ENCODE data around the gene RXRA. TPM values are rescaled to one million over a fixed set of nuclear protein-coding genes. Genes with fewer than 3 reads are reported as not detected.

RXRA gene
- total RNA-seq, 1 experiment from 2014 or later, result 29.9 TPM

- Mint-ChIP-seq H3K4me3 (no peak overlapping the region), H3K27ac (no peak overlapping the region), H3K36me3 (ENCODE audit: insufficient read depth in 1 of 3, low read depth in 3 of 3) (no peaks in the 10 kb centered on the region), H3K4me1 (peaks cover 0 to 18% of the 10 kb centered on the region in 2 experiments; a peak in 2 of 4 replicates), H3K9me3 (no peaks in the 10 kb centered on the region), H3K27me3 (ENCODE audit: low read depth) (no peaks in the 10 kb centered on the region; the same call in 1 of the 2 replicates)
- Histone ChIP-seq H3K27me3 (ENCODE audit: insufficient read depth, low read length) (no peaks in the 10 kb centered on the region), H3K9ac (ENCODE audit: extremely low read depth, insufficient read length, low read length) (no peak overlapping the region), H3T11ph (ENCODE audit: low read length) (no peak overlapping the region), H2AFZ (ENCODE audit: low read length) (no peak overlapping the region), H4K5ac (ENCODE audit: insufficient read length, low read depth, low read length) (no peak overlapping the region), H3K9me3 (ENCODE audit: control insufficient read depth, low read depth, low read length) (no peaks in the 10 kb centered on the region), H3K23ac (ENCODE audit: insufficient read length, low read depth, low read length) (no peak overlapping the region), H3K4me2 (ENCODE audit: insufficient read depth, insufficient read length, low read length) (no peak overlapping the region), H2BK15ac (ENCODE audit: low read depth, low read length) (no peak overlapping the region), H2BK12ac (ENCODE audit: insufficient read length, low read depth, low read length) (no peak overlapping the region), H3K23me2 (ENCODE audit: insufficient read length, low read depth, low read length, poor library complexity, severe bottlenecking) (no peaks in the 10 kb centered on the region), H3K4ac (ENCODE audit: low read depth, low read length) (no peak overlapping the region), H4K20me1 (ENCODE audit: control insufficient read depth, insufficient read depth, insufficient read length) (peaks cover 4% of the 10 kb centered on the region), H3K14ac (ENCODE audit: insufficient read depth, low read length) (no peak overlapping the region), H2BK5ac (ENCODE audit: insufficient read length, low read length) (no peak overlapping the region), H3K56ac (ENCODE audit: insufficient read length, low read depth, low read length) (no peak overlapping the region), H3K27ac (ENCODE audit: insufficient read length, low read depth, low read length) (no peak overlapping the region), H2BK20ac (ENCODE audit: low read depth, low read length, poor library complexity, severe bottlenecking) (no peak overlapping the region), H3K4me1 (ENCODE audit: insufficient read depth, low read length) (no peaks in the 10 kb centered on the region), H4K91ac (ENCODE audit: insufficient read length, low read depth, low read length) (no peak overlapping the region), H3K79me1 (ENCODE audit: insufficient read depth, low read depth, low read length, poor library complexity, severe bottlenecking) (no peaks in the 10 kb centered on the region), H3K79me2 (ENCODE audit: insufficient read depth, low read length) (no peaks in the 10 kb centered on the region), H3K18ac (ENCODE audit: insufficient read length, low read depth, low read length) (no peak overlapping the region), H2BK120ac (ENCODE audit: low read depth, low read length, poor library complexity, severe bottlenecking) (no peak overlapping the region), H2AK5ac (ENCODE audit: insufficient read length, low read length) (no peak overlapping the region), H4K8ac (replicated peaks; ENCODE audit: insufficient read length, low read depth, low read length) (no peak overlapping the region)
- no peak for DNase-seq
- no peak for TF ChIP-seq CTCF (conservative IDR thresholded peaks at IDR 0.05)
- no CpG with 5 or more reads among the region's 7 CpGs for WGBS (ENCODE audit: extremely low coverage, insufficient read length, low lambda C conversion rate)
Measured at GRCh38 chr9:134278286-134278685, 48.0 kb upstream of the RXRA start.
